ENCODE data around the gene ARID1B.

The ARID1B gene

GRCh38 chr6:157221817-157222175 is 444.6 kb downstream of the ARID1B start:
- Histone ChIP-seq H3K36me3 (replicated peaks) (no peaks in the 10 kb centered on the region), H3K27me3 (replicated peaks) (no peaks in the 10 kb centered on the region), H3K4me3 (ENCODE audit: low read depth, low read length) (no peak overlapping the region), H3K27ac (no peak overlapping the region)
- in situ Hi-C loops (cut with HindIII; ENCODE audit: low pct_ligation_motif_present, low sequenced_read_pairs) = no loop called here
- no peak for DNase-seq
- TF ChIP-seq CTCF (IDR thresholded peaks at IDR 0.05; ENCODE audit: low read depth, low read length, missing control alignments) = no peak

- in situ Hi-C loops (cut with HindIII; ENCODE audit: low pct_ligation_motif_present, low sequenced_read_pairs) = no loop called here
- Histone ChIP-seq H3K27me3 (replicated peaks) (no peaks in the 10 kb centered on the region), H3K27ac (no peak overlapping the region), H3K36me3 (replicated peaks) (no peaks in the 10 kb centered on the region), H3K4me3 (ENCODE audit: low read depth, low read length) (no peak overlapping the region)
- DNase-seq = no peak
- no peak for TF ChIP-seq CTCF (IDR thresholded peaks at IDR 0.05; ENCODE audit: low read depth, low read length, missing control alignments)
These were observed 445.2 kb downstream of the ARID1B start for GRCh38 chr6:157222201-157222981.

GRCh38 chr6:157223021-157223430 is 445.8 kb downstream of the ARID1B start:
- no peak for DNase-seq
- in situ Hi-C loops (cut with HindIII; ENCODE audit: low pct_ligation_motif_present, low sequenced_read_pairs) = no loop called here
- no peak for TF ChIP-seq CTCF (IDR thresholded peaks at IDR 0.05; ENCODE audit: low read depth, low read length, missing control alignments)
- Histone ChIP-seq H3K4me3 (ENCODE audit: low read depth, low read length) (no peak overlapping the region), H3K27me3 (replicated peaks) (no peaks in the 10 kb centered on the region), H3K27ac (no peak overlapping the region), H3K36me3 (replicated peaks) (no peaks in the 10 kb centered on the region)

GRCh38 chr6:157223511-157223910 is 446.3 kb downstream of the ARID1B start:
- TF ChIP-seq CTCF (IDR thresholded peaks at IDR 0.05; ENCODE audit: low read depth, low read length, missing control alignments) = no peak
- Histone ChIP-seq H3K36me3 (replicated peaks) (no peaks in the 10 kb centered on the region), H3K27ac (no peak overlapping the region), H3K27me3 (replicated peaks) (no peaks in the 10 kb centered on the region), H3K4me3 (ENCODE audit: low read depth, low read length) (no peak overlapping the region)
- in situ Hi-C loops (cut with HindIII; ENCODE audit: low pct_ligation_motif_present, low sequenced_read_pairs) = no loop called here
- DNase-seq = no peak

- Histone ChIP-seq H3K4me3 (ENCODE audit: low read depth, low read length) (no peak overlapping the region), H3K36me3 (replicated peaks) (no peaks in the 10 kb centered on the region), H3K27ac (no peak overlapping the region), H3K27me3 (replicated peaks) (no peaks in the 10 kb centered on the region)
- TF ChIP-seq CTCF (IDR thresholded peaks at IDR 0.05; ENCODE audit: low read depth, low read length, missing control alignments) = no peak
- in situ Hi-C loops (cut with HindIII; ENCODE audit: low pct_ligation_motif_present, low sequenced_read_pairs) = no loop called here
- DNase-seq = no peak
These were observed 447.2 kb downstream of the ARID1B start for GRCh38 chr6:157224178-157224950.
